Mesodermal cell (in vitro differentiated cells): ENCODE measurements around the gene LRRIQ4.

Experiments
- H3K27ac ChIP-seq: 2 replicates; pipeline ENCODE4 v1.7.0; 2013; ENCODE audit warnings: mild to moderate bottlenecking, low read depth, low read length, moderate library complexity; ENCODE audit not compliant: severe bottlenecking
- H3K36me3 ChIP-seq: 2 replicates; pipeline ENCODE4 v1.7.1; 2013; ENCODE audit warnings: mild to moderate bottlenecking, low read length, moderate library complexity; ENCODE audit not compliant: control insufficient read depth, insufficient read depth
- H3K4me1 ChIP-seq: one replicate; pipeline ENCODE4 v1.7.1; 2013; ENCODE audit warnings: mild to moderate bottlenecking, low read length; ENCODE audit not compliant: insufficient read depth, control insufficient read depth, poor library complexity, severe bottlenecking
- H3K4me3 ChIP-seq: 2 replicates; pipeline ENCODE4 v1.7.0; 2013; ENCODE audit warnings: low read length, control low read depth, mild to moderate bottlenecking; ENCODE audit not compliant: insufficient read depth, poor library complexity, severe bottlenecking; ENCODE audit errors: extremely low read depth
- H3K9me3 ChIP-seq: 2 replicates; pipeline ENCODE4 v1.7.1; 2013; ENCODE audit warnings: mild to moderate bottlenecking, low read length, moderate library complexity; ENCODE audit not compliant: control insufficient read depth
- WGBS, 2 experiments: methylation state at CpG; one replicate each; pipeline ENCODE4 v1.1.5; 2013; ENCODE audit warnings: missing lambda C conversion rate in 2 of 2; ENCODE audit not compliant: insufficient coverage in 2 of 2; 5-methylcytosine and 5-hydroxymethylcytosine counted together

The LRRIQ4 gene

DNA sequence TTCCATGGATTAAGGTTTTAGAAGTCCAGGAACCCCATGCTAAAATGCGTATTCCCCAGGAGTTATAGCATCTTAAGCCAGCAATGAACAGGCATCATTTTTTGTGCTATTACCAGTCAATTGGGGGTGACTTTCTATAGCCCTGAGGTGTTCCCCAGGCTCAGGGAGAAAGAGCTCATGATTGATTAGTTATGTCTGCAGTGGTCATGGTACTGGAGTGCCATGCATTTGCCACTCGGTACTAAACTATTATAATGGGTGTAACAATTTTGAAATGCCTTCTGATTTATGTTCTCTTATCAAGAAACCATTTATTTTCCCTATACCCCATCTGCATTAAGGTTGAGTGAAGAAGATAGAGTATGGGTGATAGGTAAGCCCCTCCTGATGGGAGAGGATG lies 45.1 kb downstream of the LRRIQ4 start:
- Histone ChIP-seq H3K9me3 (no peaks in the 10 kb centered on the region), H3K4me3 (no peak overlapping the region), H3K27ac (no peak overlapping the region), H3K4me1 (no peaks in the 10 kb centered on the region), H3K36me3 (no peaks in the 10 kb centered on the region)
- WGBS, 2 experiments = 100% methylated on average over 1 of the region's 2 CpGs; no CpG with 5 or more reads in 1 of the 2 experiments

- Histone ChIP-seq H3K36me3 (no peaks in the 10 kb centered on the region), H3K4me3 (no peak overlapping the region), H3K9me3 (no peaks in the 10 kb centered on the region), H3K27ac (no peak overlapping the region), H3K4me1 (no peaks in the 10 kb centered on the region)
- WGBS, 2 experiments = 56 to 59% methylated on average over 4 to 5 of the region's 5 CpGs
Observed at GRCh38 chr3:169861871-169862270, 49.2 kb downstream of the LRRIQ4 start.

GRCh38 chr3:169863458-169863899 lies 50.8 kb downstream of the LRRIQ4 start:
- no peaks in the 10 kb centered on the region for H3K9me3 ChIP-seq
- H3K36me3 ChIP-seq = no peaks in the 10 kb centered on the region
- H3K27ac ChIP-seq = no peak overlapping the region
- WGBS, 2 experiments = 0 to 15% methylated on average over 4 of the region's 6 CpGs
- H3K4me1 ChIP-seq = no peaks in the 10 kb centered on the region
- H3K4me3 ChIP-seq = no peak overlapping the region

DNA sequence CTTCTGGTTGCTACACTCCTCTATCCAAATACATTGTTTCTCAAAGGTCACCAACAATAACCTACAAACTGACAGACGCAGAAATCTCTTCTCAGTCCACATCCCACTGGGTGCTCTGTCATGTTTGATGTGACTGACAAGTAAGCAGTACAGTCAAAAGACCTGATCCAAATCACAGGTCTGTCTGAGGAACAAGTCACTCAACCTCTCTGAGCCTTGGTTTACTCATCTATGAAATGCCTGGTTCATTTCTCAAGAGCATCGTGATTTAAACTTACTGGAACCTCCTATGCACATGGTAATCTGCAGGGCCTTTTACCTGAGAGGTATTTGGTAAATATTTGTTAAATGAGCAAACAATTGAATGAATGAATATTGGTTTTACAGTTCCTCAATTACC lies 51.6 kb downstream of the LRRIQ4 start:
- Histone ChIP-seq H3K27ac (no peak overlapping the region), H3K4me3 (no peak overlapping the region), H3K36me3 (no peaks in the 10 kb centered on the region), H3K9me3 (no peaks in the 10 kb centered on the region), H3K4me1 (no peaks in the 10 kb centered on the region)
- WGBS, 2 experiments = 88 to 100% methylated on average over 1 of the region's 2 CpGs

DNA sequence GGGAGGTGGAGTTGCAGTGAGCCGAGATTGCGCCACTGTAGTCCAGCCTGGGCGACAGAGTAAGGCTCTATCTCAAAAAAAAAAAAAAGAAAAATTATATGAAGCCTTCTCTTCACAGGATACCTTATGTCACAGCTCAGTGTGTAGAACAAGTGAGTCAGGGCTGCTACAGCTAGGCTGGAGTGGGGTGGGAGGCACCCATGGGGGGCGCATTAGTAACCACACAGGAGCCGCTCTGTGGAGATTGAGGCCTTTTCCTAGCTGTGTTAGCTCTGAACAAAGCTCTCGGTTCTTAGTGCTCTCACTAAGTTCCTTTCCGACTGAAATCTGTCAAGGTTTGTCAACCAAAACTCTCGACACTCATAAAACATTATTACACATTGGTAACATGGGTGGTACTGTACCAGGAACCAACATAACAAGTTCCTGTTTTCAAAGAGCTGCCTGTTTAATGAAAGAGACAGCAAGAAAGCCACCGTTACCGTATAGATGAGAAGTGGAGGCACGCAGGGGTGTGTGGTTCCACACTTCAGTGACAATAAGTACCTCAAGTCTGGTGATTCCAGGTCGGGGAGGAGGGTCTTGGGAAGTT lies 52.6 kb downstream of the LRRIQ4 start:
- no peak overlapping the region for H3K27ac ChIP-seq
- WGBS, 2 experiments = 85 to 93% methylated on average over 2 to 6 of the region's 12 CpGs
- no peak overlapping the region for H3K4me3 ChIP-seq
- no peaks in the 10 kb centered on the region for H3K4me1 ChIP-seq
- no peaks in the 10 kb centered on the region for H3K36me3 ChIP-seq
- no peaks in the 10 kb centered on the region for H3K9me3 ChIP-seq

- no peak overlapping the region for H3K27ac ChIP-seq
- 90 to 95% methylated on average over 1 to 2 of the region's 3 CpGs for WGBS, 2 experiments
- H3K4me1 ChIP-seq = no peaks in the 10 kb centered on the region
- H3K36me3 ChIP-seq = no peaks in the 10 kb centered on the region
- no peaks in the 10 kb centered on the region for H3K9me3 ChIP-seq
- H3K4me3 ChIP-seq = no peak overlapping the region
Observed at GRCh38 chr3:169867584-169868210, 55.0 kb downstream of the LRRIQ4 start.

GRCh38 chr3:169868369-169868768 lies 55.7 kb downstream of the LRRIQ4 start:
- no peak overlapping the region for H3K27ac ChIP-seq
- H3K4me1 ChIP-seq = no peaks in the 10 kb centered on the region
- no peak overlapping the region for H3K4me3 ChIP-seq
- H3K9me3 ChIP-seq = no peaks in the 10 kb centered on the region
- no peaks in the 10 kb centered on the region for H3K36me3 ChIP-seq
- WGBS, 2 experiments = 76 to 94% methylated on average over 1 of the region's 2 CpGs

GRCh38 chr3:169869484-169870220 lies 57.0 kb downstream of the LRRIQ4 start, which contains the start of gene LRRC31:
LRRC31 (minus strand) TSS chr3:169869935; CDS start chr3:169869807, 128 bp downstream.
- Histone ChIP-seq H3K27ac (no peak within 1 kb of the TSS), H3K4me3 (no peak within 1 kb of the TSS), H3K4me1 (no peaks in the 10 kb centered on the region), H3K9me3 (no peaks in the 10 kb centered on the region), H3K36me3 (no peaks in the 10 kb centered on the region)
- WGBS, 2 experiments = 100% methylated on average over 1 of the region's 2 CpGs; no CpG with 5 or more reads in 1 of the 2 experiments

DNA sequence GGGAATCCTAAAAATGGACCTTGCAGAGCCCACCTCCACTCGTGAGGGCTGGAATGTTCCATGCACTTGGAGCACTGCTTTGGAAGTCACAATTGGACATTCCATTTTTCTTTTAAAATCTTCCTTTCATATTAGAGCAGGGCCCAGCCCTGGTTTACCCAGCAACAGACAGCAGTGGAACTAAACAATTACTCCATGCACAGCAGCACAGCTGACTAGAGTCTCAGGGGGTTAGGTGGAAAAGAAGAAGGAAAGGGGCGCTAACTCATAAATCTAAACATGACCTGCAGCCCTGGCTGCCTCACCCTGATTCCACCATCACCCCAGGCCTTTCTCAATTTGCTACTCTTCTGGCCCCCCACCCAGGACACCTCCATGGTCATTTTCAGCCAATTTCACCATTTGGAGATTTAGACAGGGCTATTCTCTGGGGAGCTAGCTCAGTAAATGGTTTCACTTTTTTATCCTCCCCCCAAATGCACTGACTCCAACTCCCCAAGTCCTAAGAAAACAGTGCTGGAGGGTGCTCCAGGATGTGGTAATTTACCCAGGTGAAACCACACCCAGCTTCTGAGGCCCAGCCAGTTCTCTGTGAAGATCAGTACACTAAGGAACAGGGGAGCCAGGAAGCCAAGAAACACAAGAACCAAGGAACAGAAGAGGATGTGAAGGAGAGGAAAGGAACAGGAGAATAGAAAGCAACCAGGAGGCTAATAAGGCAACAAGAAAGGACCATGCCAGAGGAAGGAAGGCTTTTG lies 58.6 kb downstream of the LRRIQ4 start:
- no peaks in the 10 kb centered on the region for H3K36me3 ChIP-seq
- no peak overlapping the region for H3K4me3 ChIP-seq
- H3K9me3 ChIP-seq = peaks cover 3% of the 10 kb centered on the region
- no peak overlapping the region for H3K27ac ChIP-seq
- H3K4me1 ChIP-seq = no peaks in the 10 kb centered on the region
- 83 to 100% methylated on average over 1 of the region's 2 CpGs for WGBS, 2 experiments

- Histone ChIP-seq H3K36me3 (no peaks in the 10 kb centered on the region), H3K9me3 (peaks cover 3% of the 10 kb centered on the region), H3K27ac (no peak overlapping the region), H3K4me3 (no peak overlapping the region), H3K4me1 (peaks cover 6% of the 10 kb centered on the region)
- WGBS, 2 experiments = 79 to 86% methylated on average over 6 of the region's 8 CpGs
Observed at GRCh38 chr3:169879013-169879557, 66.4 kb downstream of the LRRIQ4 start.
